ENCODE data around the gene TSHZ2.
"Not testable (repeated sequence)": the region's sequence is repeated elsewhere in the genome, so short reads cannot be mapped to it uniquely, and the experiment has no call there.

Gene TSHZ2

GRCh38 chr20:53530440-53530839 is 558.3 kb downstream of the TSHZ2 start:
- DNase-seq: no peak

DNA sequence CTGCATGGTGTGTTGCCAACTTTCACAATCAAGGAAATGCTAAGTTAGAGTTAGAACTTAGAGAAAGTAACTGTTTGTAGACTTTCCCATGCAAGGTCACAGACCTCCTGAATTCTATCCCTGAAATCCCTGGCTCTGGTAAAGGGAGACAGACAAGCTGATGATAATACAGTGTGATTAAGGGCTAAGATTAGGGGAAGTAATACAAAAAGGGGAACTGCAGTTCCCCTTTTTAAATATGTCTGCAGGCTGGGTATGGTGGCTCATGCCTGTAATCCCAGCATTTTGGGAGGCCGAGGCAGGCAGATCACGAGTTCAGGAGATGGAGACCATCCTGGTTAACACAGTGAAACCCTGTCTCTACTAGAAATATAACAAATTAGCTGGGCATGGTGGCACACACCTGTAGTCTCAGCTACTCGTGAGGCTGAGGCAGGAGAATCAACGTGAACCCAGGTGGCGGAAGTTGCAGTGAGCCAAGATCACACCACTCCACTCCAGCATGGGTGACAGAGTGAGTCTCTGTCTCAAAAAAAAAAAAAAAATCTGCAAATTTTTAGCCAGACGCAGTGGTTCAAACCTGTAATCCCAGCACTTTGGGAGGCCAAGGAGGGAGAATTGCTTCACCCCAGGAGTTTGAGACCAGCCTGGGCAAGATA is 560.6 kb downstream of the TSHZ2 start:
- DNase-seq: not testable (repeated sequence)

GRCh38 chr20:53533500-53533899 is 561.3 kb downstream of the TSHZ2 start:
- DNase-seq: no peak

GRCh38 chr20:53534037-53534436 is 561.9 kb downstream of the TSHZ2 start:
- no peak for DNase-seq

GRCh38 chr20:53535878-53536277 is 563.7 kb downstream of the TSHZ2 start:
- no peak for DNase-seq

DNA sequence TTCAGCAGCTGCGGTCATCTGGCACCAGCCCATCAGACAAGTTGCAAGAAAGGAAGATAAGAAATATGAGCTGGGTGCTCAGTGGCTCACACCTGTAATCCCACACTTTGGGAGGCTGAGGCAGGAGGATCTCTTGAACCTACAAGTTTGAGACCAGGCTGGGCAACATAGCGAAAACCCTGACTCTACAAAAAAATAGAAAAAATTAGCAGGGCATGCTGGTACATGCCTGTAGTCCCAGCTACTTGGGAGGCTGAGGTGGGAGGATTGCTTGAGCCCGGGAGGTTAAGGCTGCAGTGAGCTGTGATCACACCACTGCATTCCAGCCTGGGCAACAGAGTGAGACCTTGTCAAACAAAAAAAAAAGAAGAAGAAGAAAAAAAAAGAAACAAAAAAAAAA is 564.2 kb downstream of the TSHZ2 start:
- DNase-seq: not testable (repeated sequence)

GRCh38 chr20:53539516-53539915 is 567.4 kb downstream of the TSHZ2 start:
- DNase-seq: no peak
